GM06990 (cell line): Measurements from ENCODE around the gene CAMK2A.
A peak's percentile ranks its signal among the peaks of the same experiment; 100 is the strongest.

Source experiments
- DNase-seq: peaks from one replicate; pipeline ENCODE4 v3.0.0-alpha.2; 2011; ENCODE audit not compliant: insufficient read length; ENCODE audit errors: extremely low read depth
- H3K27me3 ChIP-seq: replicated peaks from 2 replicates; pipeline ENCODE4 v1.6.0; 2011; ENCODE audit warnings: low read length; ENCODE audit not compliant: control insufficient read depth, insufficient read depth
- H3K36me3 ChIP-seq: 2 replicates; pipeline ENCODE4 v1.5.1; 2011; ENCODE audit warnings: low read length; ENCODE audit not compliant: control insufficient read depth, insufficient read depth
- H3K4me3 ChIP-seq: replicated peaks from 2 replicates; pipeline ENCODE4 v1.5.1; 2011; ENCODE audit warnings: low read depth, mild to moderate bottlenecking, control low read depth, low read length
- TF ChIP-seq, protein P1 (sequence below): IDR thresholded peaks from 2 replicates; pipeline ENCODE4 v1.5.1; 2011; ENCODE audit warnings: low read length, control low read depth, mild to moderate bottlenecking, inconsistent platforms; ENCODE audit not compliant: insufficient read depth, poor library complexity, severe bottlenecking

CAMK2A gene

GRCh38 chr5:150219142-150219541 lies 70.4 kb downstream of the CAMK2A start:
- no peak overlapping the region for H3K4me3 ChIP-seq
- H3K27me3 ChIP-seq: peaks cover 1% of the 10 kb centered on the region; the same call in 1 of the 2 replicates
- H3K36me3 ChIP-seq: no peaks in the 10 kb centered on the region
- TF ChIP-seq, protein P1, sequence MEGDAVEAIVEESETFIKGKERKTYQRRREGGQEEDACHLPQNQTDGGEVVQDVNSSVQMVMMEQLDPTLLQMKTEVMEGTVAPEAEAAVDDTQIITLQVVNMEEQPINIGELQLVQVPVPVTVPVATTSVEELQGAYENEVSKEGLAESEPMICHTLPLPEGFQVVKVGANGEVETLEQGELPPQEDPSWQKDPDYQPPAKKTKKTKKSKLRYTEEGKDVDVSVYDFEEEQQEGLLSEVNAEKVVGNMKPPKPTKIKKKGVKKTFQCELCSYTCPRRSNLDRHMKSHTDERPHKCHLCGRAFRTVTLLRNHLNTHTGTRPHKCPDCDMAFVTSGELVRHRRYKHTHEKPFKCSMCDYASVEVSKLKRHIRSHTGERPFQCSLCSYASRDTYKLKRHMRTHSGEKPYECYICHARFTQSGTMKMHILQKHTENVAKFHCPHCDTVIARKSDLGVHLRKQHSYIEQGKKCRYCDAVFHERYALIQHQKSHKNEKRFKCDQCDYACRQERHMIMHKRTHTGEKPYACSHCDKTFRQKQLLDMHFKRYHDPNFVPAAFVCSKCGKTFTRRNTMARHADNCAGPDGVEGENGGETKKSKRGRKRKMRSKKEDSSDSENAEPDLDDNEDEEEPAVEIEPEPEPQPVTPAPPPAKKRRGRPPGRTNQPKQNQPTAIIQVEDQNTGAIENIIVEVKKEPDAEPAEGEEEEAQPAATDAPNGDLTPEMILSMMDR: no peak
- no peak for DNase-seq

DNA sequence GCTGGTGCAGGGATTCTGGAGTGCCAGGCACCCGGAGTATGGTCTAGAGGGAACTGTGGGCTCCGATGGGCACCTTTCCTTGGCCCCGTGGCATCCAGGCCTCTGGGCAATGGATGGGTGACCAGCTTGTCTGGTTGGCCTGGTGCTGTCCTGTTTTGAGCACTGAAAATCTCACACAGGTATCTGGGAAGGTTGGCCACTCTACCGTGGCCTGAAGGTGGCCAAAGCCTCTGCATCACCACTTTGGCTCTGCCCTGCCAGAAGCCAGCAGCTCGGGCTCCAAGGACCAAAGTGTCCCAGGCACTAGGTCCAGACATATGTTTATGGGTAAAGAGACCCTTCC lies 70.9 kb downstream of the CAMK2A start:
- H3K36me3 ChIP-seq: no peaks in the 10 kb centered on the region
- H3K27me3 ChIP-seq: peaks cover 1% of the 10 kb centered on the region; the same call in 1 of the 2 replicates
- DNase-seq: no peak
- H3K4me3 ChIP-seq: no peak overlapping the region
- TF ChIP-seq, protein P1: no peak

- DNase-seq: peak; percentile 28
- TF ChIP-seq, protein P1: peak; percentile 88
- no peaks in the 10 kb centered on the region for H3K36me3 ChIP-seq
- no peak overlapping the region for H3K4me3 ChIP-seq
- peaks cover 1% of the 10 kb centered on the region; the same call in 1 of the 2 replicates for H3K27me3 ChIP-seq
Measured at GRCh38 chr5:150217873-150218692, 71.5 kb downstream of the CAMK2A start.

GRCh38 chr5:150217038-150217437 lies 72.5 kb downstream of the CAMK2A start:
- Histone ChIP-seq H3K4me3 (no peak overlapping the region), H3K27me3 (peaks cover 1% of the 10 kb centered on the region; the same call in 1 of the 2 replicates), H3K36me3 (no peaks in the 10 kb centered on the region)
- TF ChIP-seq, protein P1: no peak
- no peak for DNase-seq

DNA sequence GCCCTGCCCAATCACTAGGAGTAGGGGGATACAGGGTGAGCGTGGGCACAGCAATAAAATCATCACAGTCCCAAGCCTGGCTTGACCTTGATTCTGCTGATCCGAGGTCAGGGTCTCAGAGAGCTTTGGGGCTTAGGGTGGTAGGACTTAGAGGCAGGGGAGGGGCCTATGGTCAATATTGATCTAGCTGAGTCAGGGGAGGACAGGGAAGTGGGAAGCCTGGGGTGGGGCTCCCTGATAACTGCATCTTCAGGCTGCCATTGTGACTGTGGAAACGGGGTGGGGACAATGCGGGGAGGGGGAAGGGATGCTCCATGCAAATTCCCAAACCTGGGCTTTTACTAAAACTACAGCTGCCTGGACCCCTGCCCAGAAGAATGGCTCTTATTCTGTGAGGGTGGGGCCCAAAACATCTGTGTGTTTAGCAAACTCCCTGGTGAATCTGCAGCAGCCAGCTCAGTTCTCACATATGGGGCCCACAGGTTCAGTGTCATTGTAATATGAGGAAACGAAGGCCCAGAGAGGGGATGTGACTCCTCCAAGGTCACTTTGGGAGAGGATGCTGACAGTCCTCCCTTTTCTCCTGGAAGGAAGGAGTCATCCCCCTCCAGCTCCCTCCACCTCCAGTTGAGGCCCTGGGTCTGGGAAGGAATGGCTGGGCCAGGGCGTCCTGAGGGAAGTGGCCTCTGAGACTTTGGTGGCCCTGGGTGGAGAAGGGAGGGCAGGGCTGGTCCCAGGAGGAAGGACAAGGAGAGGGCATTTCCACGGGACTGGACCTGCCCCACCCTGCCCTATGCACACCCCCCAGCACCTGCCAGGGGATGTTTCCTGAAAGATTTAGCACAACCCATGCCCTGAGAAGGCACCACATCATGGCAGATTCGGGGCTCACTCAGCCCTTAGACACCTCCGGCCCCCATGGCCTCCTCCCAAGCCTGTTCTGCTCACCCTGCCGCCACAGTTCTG lies 73.3 kb downstream of the CAMK2A start:
- Histone ChIP-seq H3K27me3 (peaks cover 1% of the 10 kb centered on the region; the same call in 1 of the 2 replicates), H3K36me3 (no peaks in the 10 kb centered on the region), H3K4me3 (no peak overlapping the region)
- TF ChIP-seq, protein P1: no peak
- no peak for DNase-seq
